Neural progenitor cell (in vitro differentiated cells): ENCODE data around the gene C3orf70. TPM values are rescaled to one million over a fixed set of nuclear protein-coding genes. Genes with fewer than 3 reads are reported as not detected.

ENCODE experiments used
- DNase-seq: peaks from one replicate; pipeline ENCODE4 v3.0.0-alpha.2; 2016; ENCODE audit warnings: low spot score
- H2AFZ ChIP-seq: fragments of 200-600 bp; sonication (generic); replicated peaks from 2 replicates; pipeline ENCODE4 v1.6.1; 2016; ENCODE audit warnings: antibody characterized with exemption
- H3F3A ChIP-seq: fragments of 200-600 bp; sonication (generic); 2 replicates; pipeline ENCODE4 v1.6.1; 2016; ENCODE audit warnings: antibody characterized with exemption, low read depth
- H3K27ac ChIP-seq: fragments of 200-600 bp; sonication (generic); 2 replicates; pipeline ENCODE4 v1.5.1; 2016; ENCODE audit warnings: mild to moderate bottlenecking
- H3K27me3 ChIP-seq: fragments of 200-600 bp; sonication (generic); 2 replicates; pipeline ENCODE4 v1.6.1; 2016; ENCODE audit warnings: mild to moderate bottlenecking, moderate library complexity
- H3K36me3 ChIP-seq: fragments of 200-600 bp; sonication (generic); 2 replicates; pipeline ENCODE4 v1.5.1; 2016
- H3K4me1 ChIP-seq: fragments of 200-600 bp; sonication (generic); 2 replicates; pipeline ENCODE4 v1.6.1; 2016; ENCODE audit warnings: mixed run types
- H3K4me2 ChIP-seq: fragments of 200-600 bp; sonication (generic); 2 replicates; pipeline ENCODE4 v1.6.1; 2016
- H3K4me3 ChIP-seq: fragments of 200-600 bp; sonication (generic); 2 replicates; pipeline ENCODE4 v1.5.1; 2016
- H3K79me2 ChIP-seq: fragments of 200-600 bp; sonication (generic); 2 replicates; pipeline ENCODE4 v1.6.1; 2016; ENCODE audit warnings: low read depth
- H3K9ac ChIP-seq: fragments of 200-600 bp; sonication (generic); 2 replicates; pipeline ENCODE4 v1.6.1; 2016
- H3K9me3 ChIP-seq: fragments of 200-600 bp; sonication (generic); 2 replicates; pipeline ENCODE4 v1.5.1; 2016; ENCODE audit warnings: low read depth
- H4K20me1 ChIP-seq: fragments of 200-600 bp; sonication (generic); 2 replicates; pipeline ENCODE4 v1.6.1; 2016; ENCODE audit warnings: low read depth
- H3K27ac Mint-ChIP-seq: 3 replicates; pipeline ENCODE4 v1.8.0; 2021; ENCODE audit warnings: mixed read lengths
- H3K27me3 Mint-ChIP-seq: 2 replicates; pipeline ENCODE4 v1.8.0; 2022; ENCODE audit warnings: low read depth, mild to moderate bottlenecking, inconsistent platforms, moderate library complexity, mixed read lengths; ENCODE audit not compliant: insufficient read depth
- H3K36me3 Mint-ChIP-seq: 3 replicates; pipeline ENCODE4 v1.8.0; 2021; ENCODE audit warnings: mixed read lengths
- H3K4me1 Mint-ChIP-seq: 3 replicates; pipeline ENCODE4 v1.8.0; 2021; ENCODE audit warnings: mixed read lengths
- H3K4me3 Mint-ChIP-seq: 3 replicates; pipeline ENCODE4 v1.8.0; 2021; ENCODE audit warnings: mild to moderate bottlenecking, moderate library complexity, mixed read lengths
- H3K9me3 Mint-ChIP-seq: 3 replicates; pipeline ENCODE4 v1.8.0; 2020; ENCODE audit warnings: mixed read lengths
- EZH2 ChIP-seq: fragments of 200-600 bp; sonication (generic); IDR thresholded peaks from 2 replicates; pipeline ENCODE4 v1.6.1; 2017; ENCODE audit warnings: antibody characterized with exemption, mild to moderate bottlenecking, moderate library complexity
- EZH2phosphoT487 ChIP-seq: fragments of 200-600 bp; sonication (generic); IDR thresholded peaks from 2 replicates; pipeline ENCODE4 v1.6.1; 2017; ENCODE audit warnings: antibody characterized with exemption
- total RNA-seq: library from RNA; depleted of rRNA; stranded (reverse); fragments of >200 nt; gene quantifications from 2 replicates; pipeline ENCODE4 v1.2.3, GENCODE V29; 2015; ENCODE audit warnings: low replicate concordance
- TF ChIP-seq, protein P1 (sequence below): fragments of 200-600 bp; sonication (generic); IDR thresholded peaks from 2 replicates; pipeline ENCODE4 v1.5.1; 2017; ENCODE audit warnings: antibody characterized with exemption, mild to moderate bottlenecking

Gene C3orf70
- total RNA-seq, 1 donor from 2014 or later: 4.8 TPM

- H3K27ac Mint-ChIP-seq: no peak overlapping the region
- Histone ChIP-seq H3K79me2 (no peaks in the 10 kb centered on the region), H3K4me2 (no peak overlapping the region), H2AFZ (peak overlapping the region; percentile 91), H3K36me3 (no peaks in the 10 kb centered on the region), H3K9ac (no peak overlapping the region), H3K4me3 (no peak overlapping the region), H4K20me1 (no peaks in the 10 kb centered on the region), H3K27ac (no peak overlapping the region), H3K4me1 (peaks cover 15% of the 10 kb centered on the region), H3F3A (peaks cover 5% of the 10 kb centered on the region), H3K27me3 (no peaks in the 10 kb centered on the region), H3K9me3 (no peaks in the 10 kb centered on the region)
- peaks cover 18% of the 10 kb centered on the region for H3K4me1 Mint-ChIP-seq
- no peaks in the 10 kb centered on the region for H3K27me3 Mint-ChIP-seq
- no peak overlapping the region for H3K4me3 Mint-ChIP-seq
- DNase-seq: peak; percentile 80
- H3K36me3 Mint-ChIP-seq: no peaks in the 10 kb centered on the region
- H3K9me3 Mint-ChIP-seq: no peaks in the 10 kb centered on the region
- TF ChIP-seq EZH2 (no peak), EZH2phosphoT487 (no peak)
- TF ChIP-seq, protein P1, sequence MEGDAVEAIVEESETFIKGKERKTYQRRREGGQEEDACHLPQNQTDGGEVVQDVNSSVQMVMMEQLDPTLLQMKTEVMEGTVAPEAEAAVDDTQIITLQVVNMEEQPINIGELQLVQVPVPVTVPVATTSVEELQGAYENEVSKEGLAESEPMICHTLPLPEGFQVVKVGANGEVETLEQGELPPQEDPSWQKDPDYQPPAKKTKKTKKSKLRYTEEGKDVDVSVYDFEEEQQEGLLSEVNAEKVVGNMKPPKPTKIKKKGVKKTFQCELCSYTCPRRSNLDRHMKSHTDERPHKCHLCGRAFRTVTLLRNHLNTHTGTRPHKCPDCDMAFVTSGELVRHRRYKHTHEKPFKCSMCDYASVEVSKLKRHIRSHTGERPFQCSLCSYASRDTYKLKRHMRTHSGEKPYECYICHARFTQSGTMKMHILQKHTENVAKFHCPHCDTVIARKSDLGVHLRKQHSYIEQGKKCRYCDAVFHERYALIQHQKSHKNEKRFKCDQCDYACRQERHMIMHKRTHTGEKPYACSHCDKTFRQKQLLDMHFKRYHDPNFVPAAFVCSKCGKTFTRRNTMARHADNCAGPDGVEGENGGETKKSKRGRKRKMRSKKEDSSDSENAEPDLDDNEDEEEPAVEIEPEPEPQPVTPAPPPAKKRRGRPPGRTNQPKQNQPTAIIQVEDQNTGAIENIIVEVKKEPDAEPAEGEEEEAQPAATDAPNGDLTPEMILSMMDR: peak; percentile 54
Observed at GRCh38 chr3:185069037-185070030, 83.5 kb downstream of the C3orf70 start.

- H3K27me3 ChIP-seq: no peaks in the 10 kb centered on the region
- H3K36me3 ChIP-seq: no peaks in the 10 kb centered on the region
- peaks cover 18% of the 10 kb centered on the region for H3K4me1 Mint-ChIP-seq
- H3K27me3 Mint-ChIP-seq: no peaks in the 10 kb centered on the region
- no peaks in the 10 kb centered on the region for H3K36me3 Mint-ChIP-seq
- no peak for DNase-seq
- H3K4me3 ChIP-seq: no peak overlapping the region
- H3F3A ChIP-seq: peaks cover 5% of the 10 kb centered on the region
- no peaks in the 10 kb centered on the region for H3K79me2 ChIP-seq
- H3K9me3 ChIP-seq: no peaks in the 10 kb centered on the region
- no peak overlapping the region for H3K27ac ChIP-seq
- H3K4me2 ChIP-seq: no peak overlapping the region
- no peaks in the 10 kb centered on the region for H3K9me3 Mint-ChIP-seq
- H3K9ac ChIP-seq: no peak overlapping the region
- peaks cover 15% of the 10 kb centered on the region for H3K4me1 ChIP-seq
- no peak overlapping the region for H3K27ac Mint-ChIP-seq
- TF ChIP-seq, protein P1: no peak
- TF ChIP-seq EZH2: no peak
- no peak for TF ChIP-seq EZH2phosphoT487
- no peak overlapping the region for H3K4me3 Mint-ChIP-seq
- H4K20me1 ChIP-seq: no peaks in the 10 kb centered on the region
- H2AFZ ChIP-seq: no peak overlapping the region
Observed at GRCh38 chr3:185067173-185067572, 85.7 kb downstream of the C3orf70 start.

GRCh38 chr3:185066251-185066650 lies 86.6 kb downstream of the C3orf70 start:
- Mint-ChIP-seq H3K4me3 (no peak overlapping the region), H3K27me3 (no peaks in the 10 kb centered on the region), H3K36me3 (no peaks in the 10 kb centered on the region), H3K4me1 (peaks cover 18% of the 10 kb centered on the region), H3K9me3 (peaks cover 6% of the 10 kb centered on the region), H3K27ac (no peak overlapping the region)
- no peaks in the 10 kb centered on the region for H3K9me3 ChIP-seq
- no peak for DNase-seq
- H3K9ac ChIP-seq: no peak overlapping the region
- H2AFZ ChIP-seq: no peak overlapping the region
- H3K27ac ChIP-seq: no peak overlapping the region
- H3K4me1 ChIP-seq: peaks cover 15% of the 10 kb centered on the region
- no peak overlapping the region for H3K4me2 ChIP-seq
- H4K20me1 ChIP-seq: no peaks in the 10 kb centered on the region
- no peaks in the 10 kb centered on the region for H3K79me2 ChIP-seq
- H3K36me3 ChIP-seq: no peaks in the 10 kb centered on the region
- H3K27me3 ChIP-seq: no peaks in the 10 kb centered on the region
- H3F3A ChIP-seq: peaks cover 5% of the 10 kb centered on the region
- no peak overlapping the region for H3K4me3 ChIP-seq
- no peak for TF ChIP-seq EZH2phosphoT487
- TF ChIP-seq, protein P1: no peak
- no peak for TF ChIP-seq EZH2
